Raji (cell line): ENCODE results near the gene PADI4.

ENCODE experiments used
- POLR2A ChIP-seq: IDR thresholded peaks from 2 replicates; pipeline ENCODE4 v1.6.1; 2011; ENCODE audit warnings: low read depth, low read length, control low read depth; ENCODE audit not compliant: insufficient read depth

The PADI4 gene

DNA sequence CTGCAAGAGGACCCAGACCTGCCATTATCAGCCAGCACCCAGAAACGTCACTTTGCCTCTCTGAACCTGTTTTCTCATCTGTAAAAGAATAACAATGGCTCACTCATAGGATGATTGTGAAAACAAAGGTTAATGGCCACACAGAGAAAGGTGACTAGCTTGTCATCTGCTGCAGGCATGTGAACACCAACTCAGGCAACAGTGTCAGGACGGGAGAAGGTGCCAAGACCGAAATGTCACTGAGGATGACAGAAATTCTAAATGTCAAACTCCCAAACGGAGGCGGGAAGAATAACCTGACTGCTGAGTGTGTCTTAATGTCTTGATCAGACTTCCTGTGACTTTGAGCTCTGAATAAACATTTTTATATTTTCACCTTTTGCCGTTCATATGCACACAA is 10.3 kb downstream of the PADI4 start:
- TF ChIP-seq POLR2A, result no peak

DNA sequence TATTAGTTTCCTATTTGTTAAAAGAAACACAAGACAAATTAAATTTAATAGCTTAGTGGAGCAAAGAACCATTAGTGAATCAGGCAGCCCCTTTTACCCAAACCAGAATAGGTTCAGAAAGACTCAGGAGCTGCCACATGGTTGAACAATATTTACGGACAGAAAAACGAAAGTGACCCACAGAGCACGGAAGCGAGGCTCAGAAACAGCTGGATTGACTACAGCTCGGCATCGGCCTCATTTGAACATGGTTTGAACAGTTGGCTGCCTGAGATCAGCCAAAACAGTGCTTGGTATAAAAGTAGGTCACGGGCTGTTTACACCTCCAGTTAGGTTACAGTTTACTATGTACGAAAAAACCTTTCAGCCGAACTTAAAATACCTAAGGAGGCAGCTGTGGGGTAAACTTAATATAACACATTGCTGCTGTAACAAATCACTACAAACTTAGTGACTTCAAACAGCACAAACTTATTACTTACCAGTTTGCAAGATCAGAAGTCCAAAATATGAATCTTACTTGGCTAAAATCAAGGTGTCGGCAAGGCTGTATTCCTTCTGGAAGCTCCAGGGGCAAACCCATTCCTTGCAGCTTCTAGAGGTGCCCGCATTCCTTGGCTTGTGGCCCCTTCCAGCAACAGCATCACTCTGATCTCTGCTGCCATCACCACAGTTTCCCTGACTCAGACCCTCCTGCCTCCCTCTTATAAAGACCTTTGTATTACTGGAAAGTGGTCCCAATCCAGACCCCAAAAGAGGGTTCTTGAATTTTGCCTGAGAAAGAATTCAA is 11.8 kb downstream of the PADI4 start:
- no peak for TF ChIP-seq POLR2A

DNA sequence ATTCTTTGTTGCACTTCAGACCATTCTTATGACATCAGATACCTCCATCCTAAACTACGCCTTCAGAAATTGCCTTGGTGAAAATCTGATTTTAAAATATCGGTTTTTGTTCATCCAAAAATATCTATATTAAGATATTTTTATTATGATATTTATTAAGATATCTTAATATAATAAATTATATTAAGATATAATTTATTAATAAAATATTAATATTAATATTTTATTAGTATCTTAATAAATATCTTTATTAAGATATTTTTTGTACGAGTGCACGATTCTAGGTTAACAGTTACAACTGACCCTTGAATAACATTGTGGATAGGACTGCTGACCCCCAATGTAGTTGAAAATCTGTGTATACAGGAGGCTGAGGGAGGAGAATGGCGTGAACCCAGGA is 20.9 kb downstream of the PADI4 start:
- TF ChIP-seq POLR2A, result no peak

DNA sequence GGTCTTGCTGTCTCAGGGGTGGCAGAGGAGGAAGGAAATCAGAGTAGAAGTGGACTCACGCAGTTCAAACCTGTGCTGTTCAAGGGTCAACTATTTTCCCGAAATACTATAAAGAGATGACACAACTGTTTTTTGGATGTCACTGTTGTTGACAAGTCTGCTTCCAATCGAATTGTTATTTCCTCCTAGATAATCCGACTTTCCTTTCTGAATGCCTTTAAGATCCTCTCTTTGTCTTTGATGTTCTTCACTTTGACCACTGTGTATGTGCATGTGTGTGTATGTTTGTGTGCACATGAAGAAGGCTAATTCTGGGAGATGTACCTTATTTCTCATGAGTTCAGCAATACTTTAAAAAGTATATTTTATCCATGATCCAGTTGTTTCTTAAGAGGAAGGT is 21.6 kb downstream of the PADI4 start:
- no peak for TF ChIP-seq POLR2A

DNA sequence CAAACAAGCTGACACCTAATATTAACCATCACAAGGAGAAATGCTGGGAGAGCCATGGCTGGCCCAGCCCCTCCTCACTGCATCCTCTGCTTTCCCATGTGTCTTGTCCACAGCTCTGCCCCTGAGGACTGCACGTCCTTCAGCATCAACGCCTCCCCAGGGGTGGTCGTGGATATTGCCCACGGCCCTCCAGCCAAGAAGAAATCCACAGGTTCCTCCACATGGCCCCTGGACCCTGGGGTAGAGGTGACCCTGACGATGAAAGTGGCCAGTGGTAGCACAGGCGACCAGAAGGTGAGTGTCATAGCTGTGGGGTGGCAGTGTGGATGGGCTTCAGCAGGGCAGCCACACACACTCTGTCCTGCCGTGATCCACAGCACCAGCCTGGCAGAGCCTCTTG is 22.9 kb downstream of the PADI4 start:
- TF ChIP-seq POLR2A, result no peak

DNA sequence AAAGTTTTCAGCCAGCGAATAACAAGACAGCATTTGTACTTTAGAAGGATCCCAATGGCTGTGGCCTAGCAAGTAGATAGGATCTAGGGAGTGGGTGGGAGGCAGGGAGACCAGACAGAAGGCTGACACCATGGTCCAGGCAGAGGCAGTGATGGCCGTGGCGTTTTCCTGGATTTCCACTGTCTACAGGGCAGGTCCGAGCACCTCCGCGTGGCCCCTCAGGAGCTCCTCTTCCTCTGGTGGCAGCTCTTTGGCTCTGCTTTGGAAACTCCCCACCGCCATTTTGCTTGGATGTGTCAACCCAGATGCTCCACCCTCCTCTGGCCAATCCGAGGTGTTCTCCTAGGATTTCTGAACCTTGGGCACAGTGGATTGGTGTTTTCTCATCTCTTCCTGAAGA is 25.1 kb downstream of the PADI4 start:
- no peak for TF ChIP-seq POLR2A

DNA sequence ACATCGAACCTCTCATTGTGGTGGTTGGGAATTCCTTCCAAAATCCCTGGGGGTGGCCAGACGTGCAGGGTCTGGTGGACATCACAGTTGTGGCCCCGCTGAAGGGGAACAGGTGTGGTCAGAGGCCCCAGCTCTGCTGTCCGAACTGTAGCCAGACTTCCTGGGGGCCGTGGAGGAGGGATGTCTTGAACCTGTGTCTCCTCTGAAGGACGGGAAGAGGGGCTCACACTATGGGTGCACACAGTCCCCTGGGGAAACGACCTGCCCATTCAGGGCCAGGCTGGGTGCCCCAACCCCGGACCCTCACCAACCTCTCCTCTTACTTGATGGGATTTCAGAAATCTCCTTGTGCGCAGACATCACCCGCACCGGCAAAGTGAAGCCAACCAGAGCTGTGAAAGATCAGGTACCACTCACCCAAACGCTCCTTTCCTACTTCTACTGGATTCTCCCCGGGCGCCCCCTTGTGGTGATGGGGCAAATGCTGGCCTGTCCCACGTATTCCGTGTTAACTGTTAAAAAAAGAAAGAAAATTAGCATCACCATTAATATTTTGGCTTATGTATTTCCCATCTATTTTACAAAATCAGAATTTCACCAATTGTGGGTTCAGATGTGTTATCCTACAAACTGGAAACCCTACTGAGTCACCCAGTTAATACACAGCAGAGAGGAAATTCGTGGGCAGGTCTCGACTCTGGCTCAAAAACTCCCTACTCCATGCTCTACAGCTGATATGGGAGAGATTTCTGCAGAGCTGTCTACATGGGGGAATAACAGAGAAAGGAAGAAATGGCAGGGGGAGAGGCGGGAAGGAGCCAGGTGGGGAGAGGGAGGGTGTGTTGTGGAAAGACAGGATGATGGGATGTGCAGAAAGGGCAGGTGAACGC is 28.1 kb downstream of the PADI4 start:
- no peak for TF ChIP-seq POLR2A

DNA sequence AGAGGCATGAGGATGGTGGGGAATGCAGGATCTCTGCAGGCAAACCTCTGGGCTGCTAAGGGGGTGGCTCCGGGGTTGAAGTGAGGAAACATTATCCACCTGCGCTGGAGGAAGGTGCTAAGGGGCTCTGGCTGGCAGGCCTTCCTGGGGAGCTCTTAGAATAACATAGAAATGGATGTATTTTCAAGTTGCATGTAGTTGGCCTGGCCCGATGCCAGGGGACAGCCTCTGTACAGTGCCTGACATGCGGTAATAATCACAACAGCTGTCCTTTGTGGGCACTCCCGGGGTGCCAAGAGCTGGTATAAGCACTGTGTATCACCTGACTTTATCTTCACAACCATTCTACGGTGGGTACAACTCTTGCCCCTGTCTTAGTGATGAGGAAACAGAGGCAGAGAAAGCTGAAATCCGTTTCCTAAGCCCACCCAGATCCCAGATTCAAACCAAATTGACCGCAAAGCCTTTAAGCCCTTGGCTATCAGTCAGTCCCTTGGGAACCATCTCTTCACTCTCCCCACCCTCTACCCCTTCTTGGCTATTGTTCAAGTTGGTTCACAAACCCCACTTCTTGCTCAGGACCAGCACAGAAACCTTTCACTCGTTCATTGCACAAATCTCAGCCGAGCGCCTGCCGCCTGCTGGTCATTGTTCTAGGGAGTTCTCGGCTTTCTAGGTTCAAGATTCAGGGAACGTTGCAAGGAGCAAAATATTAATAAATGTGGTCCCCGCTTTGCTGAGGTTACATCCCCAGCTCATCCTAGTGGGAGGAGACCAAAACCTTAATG is 30.9 kb downstream of the PADI4 start:
- no peak for TF ChIP-seq POLR2A

DNA sequence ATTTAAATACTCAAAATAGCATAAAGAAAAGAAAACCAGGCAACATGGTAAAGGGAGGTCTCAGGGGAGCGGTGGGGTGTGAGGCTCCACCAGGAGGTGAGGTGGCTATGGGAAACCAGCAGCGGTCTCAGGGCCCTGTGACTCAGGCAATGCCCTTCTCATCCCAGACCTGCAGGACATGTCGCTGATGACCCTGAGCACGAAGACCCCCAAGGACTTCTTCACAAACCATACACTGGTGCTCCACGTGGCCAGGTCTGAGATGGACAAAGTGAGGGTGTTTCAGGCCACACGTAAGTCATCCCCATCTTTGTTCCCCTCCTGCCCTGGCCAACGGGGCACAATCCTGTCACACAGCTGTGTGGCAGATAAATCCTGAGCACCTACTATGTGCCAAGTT is 31.5 kb downstream of the PADI4 start:
- no peak for TF ChIP-seq POLR2A

DNA sequence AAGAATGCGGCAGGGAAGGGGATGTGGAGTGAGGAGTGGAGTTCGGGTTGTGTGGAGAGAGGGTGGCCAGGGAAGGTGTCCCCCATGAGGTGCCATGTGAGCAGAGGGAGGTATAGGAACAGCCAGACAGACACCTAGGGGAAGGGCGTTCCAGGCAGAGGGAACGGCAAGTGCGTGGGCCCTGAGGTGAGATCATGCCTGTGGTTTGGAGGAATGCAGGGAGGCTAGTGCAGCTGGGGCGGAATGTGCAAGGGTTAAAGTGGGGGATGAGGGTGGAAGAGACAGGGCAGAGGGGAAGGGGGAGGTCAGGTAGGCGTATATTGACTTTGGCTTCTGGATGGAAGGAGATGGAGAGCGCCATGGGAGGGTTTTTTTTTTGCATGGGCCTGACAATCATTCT is 32.4 kb downstream of the PADI4 start:
- TF ChIP-seq POLR2A, result no peak

DNA sequence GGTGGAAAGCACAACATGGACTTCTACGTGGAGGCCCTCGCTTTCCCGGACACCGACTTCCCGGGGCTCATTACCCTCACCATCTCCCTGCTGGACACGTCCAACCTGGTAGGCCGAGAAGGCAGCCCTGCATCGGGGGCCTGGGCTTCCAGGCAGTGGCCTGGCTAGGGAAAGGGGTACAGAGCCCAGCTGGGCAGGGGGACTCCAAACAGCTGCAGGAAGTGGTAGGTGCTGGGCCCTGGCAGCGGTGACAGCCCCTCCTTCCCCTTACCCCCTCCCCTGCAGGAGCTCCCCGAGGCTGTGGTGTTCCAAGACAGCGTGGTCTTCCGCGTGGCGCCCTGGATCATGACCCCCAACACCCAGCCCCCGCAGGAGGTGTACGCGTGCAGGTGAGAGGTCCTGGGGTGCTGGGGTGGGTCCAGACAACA is 34.0 kb downstream of the PADI4 start:
- TF ChIP-seq POLR2A, result no peak

DNA sequence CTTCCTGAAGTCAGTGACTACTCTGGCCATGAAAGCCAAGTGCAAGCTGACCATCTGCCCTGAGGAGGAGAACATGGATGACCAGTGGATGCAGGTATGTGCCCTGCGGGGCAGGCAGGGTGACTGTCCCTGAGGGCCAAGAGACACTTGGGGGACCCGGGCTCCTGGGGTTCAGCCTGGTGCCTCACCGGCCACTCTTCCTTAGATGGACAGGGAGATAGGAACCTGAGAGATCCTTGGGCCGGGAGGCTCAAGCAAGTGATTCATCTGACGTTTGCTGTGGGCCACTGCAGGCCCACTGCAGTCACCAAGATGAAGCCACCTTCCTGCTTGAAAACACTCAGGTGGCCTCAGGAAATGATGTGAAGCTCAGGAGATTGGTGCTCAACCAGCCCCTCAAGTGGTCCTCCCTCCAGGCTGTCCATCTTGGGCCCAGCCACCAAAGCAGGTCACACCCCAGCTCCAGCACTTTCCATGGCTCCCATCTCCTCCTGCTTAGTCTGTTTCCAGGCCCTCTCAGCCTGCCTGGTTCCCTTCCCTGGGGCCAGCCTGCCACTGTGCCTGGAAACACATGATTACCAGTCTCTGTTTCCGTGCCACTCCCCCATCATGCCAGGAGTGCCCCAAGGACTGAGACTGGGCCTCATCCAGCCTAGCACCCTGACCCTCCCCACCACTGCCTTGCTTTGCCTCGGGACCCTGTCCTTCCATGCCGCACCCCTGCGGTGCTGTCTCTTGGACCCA is 38.2 kb downstream of the PADI4 start:
- no peak for TF ChIP-seq POLR2A

DNA sequence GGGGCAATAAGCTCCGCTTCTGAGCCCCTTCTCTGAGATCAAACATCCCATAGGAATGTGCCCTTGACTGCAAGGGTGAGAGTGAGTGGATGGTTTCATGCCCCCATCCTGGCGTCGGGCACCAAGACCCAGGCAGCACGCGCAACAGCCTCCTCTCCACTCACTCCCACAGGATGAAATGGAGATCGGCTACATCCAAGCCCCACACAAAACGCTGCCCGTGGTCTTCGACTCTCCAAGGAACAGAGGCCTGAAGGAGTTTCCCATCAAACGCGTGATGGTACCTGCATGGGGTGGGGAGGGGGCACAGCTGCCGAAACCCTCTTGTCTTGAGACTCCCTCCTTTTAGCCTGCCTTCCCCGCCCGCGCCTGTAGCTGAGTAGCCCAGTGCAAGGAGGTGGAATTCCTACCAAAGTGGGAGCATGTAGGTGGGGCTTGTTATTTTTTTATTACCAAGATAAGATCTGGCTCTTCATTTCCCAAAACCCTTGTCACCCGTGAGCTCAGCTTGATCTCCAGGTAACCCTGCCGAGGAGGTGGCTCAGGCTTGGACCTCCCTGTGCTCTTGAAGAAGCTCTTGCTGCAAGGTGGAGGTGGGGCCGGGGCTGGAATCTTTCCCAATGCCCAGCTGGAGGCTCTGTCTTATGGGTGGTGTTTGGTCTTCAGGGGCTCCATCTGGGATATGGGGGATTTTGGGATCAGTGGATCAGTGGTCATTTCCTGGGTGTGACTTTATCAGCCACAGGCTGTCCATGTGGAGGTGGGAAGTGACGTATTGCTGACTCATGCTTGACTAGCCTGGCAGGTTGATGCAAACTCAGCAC is 40.0 kb downstream of the PADI4 start:
- TF ChIP-seq POLR2A, result no peak
